ENCODE data around the gene SP100. TPM values are rescaled to one million over a fixed set of nuclear protein-coding genes. Genes with fewer than 3 reads are reported as not detected.

The SP100 gene
- polyA plus RNA-seq, 1 donor (not counting 4 experiments of a cell fraction or from before 2014, with no cell fraction given), result 136 TPM

DNA sequence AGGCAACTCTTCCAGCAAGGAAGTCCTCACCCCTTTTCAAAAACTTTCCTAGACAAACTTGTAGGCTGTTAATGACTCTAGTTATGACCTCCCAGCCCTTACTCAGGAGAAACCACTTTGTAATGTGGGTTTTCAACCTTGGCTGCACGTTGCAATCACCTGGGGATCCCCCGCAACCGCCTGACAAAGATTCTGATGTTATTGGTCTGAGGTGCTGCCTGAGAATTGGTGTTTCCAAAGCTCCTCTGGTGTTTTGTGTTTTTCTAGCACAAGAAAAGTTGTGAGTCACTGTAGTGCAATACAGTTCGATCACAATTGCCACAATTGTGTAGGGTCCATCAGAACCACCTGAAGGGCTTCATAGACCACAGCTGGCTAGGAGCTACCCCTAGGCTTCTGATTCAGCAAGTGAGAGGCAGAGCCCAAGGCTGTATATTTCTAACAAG is 121.6 kb downstream of the SP100 start:
- Histone ChIP-seq H3K9me1 (ENCODE audit: control insufficient read depth, extremely low read depth, insufficient read depth, low read length) (no peaks in the 10 kb centered on the region), H3K9me3 (ENCODE audit: control insufficient read depth, low read depth, low read length) (no peaks in the 10 kb centered on the region), H3K4me3 (ENCODE audit: control insufficient read depth in 2 of 3, extremely low read depth in 1 of 3, insufficient read depth in 2 of 3, low read depth in 1 of 3, low read length in 3 of 3) (no peak overlapping the region), H2AFZ (ENCODE audit: control insufficient read depth, low read length) (no peak overlapping the region), H4K20me1 (ENCODE audit: control insufficient read depth, extremely low read depth, insufficient read depth, low read length) (no peaks in the 10 kb centered on the region), H3K36me3 (ENCODE audit: control insufficient read depth in 2 of 2, extremely low read depth in 1 of 2, insufficient read depth in 2 of 2, low read length in 2 of 2) (no peaks in the 10 kb centered on the region), H3K9ac (ENCODE audit: control insufficient read depth, extremely low read depth, insufficient read depth, low read length) (no peak overlapping the region), H3K4me1 (ENCODE audit: control insufficient read depth, extremely low read depth, insufficient read depth, low read length) (peaks cover 9% of the 10 kb centered on the region), H3K79me2 (ENCODE audit: control insufficient read depth, insufficient read depth, low read length) (no peaks in the 10 kb centered on the region), H3K4me2 (ENCODE audit: control insufficient read depth, extremely low read depth, insufficient read depth, low read depth, low read length) (no peak overlapping the region), H3K27me3 (ENCODE audit: control insufficient read depth, extremely low read depth, insufficient read depth, low read length) (no peaks in the 10 kb centered on the region), H3K27ac (ENCODE audit: control insufficient read depth, insufficient read depth, low read length) (no peak overlapping the region)
- FAIRE-seq, result no peak
- no peak for DNase-seq (ENCODE audit: low read depth, low spot score)
- TF ChIP-seq, protein P1, sequence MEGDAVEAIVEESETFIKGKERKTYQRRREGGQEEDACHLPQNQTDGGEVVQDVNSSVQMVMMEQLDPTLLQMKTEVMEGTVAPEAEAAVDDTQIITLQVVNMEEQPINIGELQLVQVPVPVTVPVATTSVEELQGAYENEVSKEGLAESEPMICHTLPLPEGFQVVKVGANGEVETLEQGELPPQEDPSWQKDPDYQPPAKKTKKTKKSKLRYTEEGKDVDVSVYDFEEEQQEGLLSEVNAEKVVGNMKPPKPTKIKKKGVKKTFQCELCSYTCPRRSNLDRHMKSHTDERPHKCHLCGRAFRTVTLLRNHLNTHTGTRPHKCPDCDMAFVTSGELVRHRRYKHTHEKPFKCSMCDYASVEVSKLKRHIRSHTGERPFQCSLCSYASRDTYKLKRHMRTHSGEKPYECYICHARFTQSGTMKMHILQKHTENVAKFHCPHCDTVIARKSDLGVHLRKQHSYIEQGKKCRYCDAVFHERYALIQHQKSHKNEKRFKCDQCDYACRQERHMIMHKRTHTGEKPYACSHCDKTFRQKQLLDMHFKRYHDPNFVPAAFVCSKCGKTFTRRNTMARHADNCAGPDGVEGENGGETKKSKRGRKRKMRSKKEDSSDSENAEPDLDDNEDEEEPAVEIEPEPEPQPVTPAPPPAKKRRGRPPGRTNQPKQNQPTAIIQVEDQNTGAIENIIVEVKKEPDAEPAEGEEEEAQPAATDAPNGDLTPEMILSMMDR (optimal IDR thresholded peaks at IDR 0.05 in 1 of 3, IDR thresholded peaks at IDR 0.05 in 1 of 3, conservative IDR thresholded peaks at IDR 0.05 in 1 of 3; ENCODE audit: extremely low read depth in 1 of 3, insufficient read depth in 2 of 3, low read length in 3 of 3), result no peak
- no peak for TF ChIP-seq EZH2 (IDR thresholded peaks at IDR 0.05; ENCODE audit: low read length)
- dilution Hi-C loops (cut with MboI; ENCODE audit: extremely low pct_ligation_motif_present, low sequenced_read_pairs), result no loop called here

DNA sequence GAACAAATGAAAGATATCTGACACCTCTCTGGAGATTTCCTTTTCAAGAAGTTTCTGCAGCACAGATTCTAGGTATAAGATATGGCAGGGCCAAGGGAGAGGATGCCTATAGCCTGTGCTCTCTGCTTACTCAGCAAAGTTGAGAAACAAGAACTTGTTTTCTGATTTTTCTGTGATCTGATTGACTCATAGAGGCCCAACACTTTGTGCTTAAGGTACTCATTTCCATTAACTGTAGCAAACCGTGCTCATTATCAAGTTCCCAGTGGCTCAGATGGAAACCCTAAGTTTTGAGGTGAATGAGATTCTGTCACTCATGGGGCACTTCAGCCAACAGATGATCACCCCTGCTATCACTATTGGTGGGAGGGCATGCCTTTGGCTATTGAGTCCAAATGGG is 124.3 kb downstream of the SP100 start:
- no peaks in the 10 kb centered on the region for H3K9me1 ChIP-seq (ENCODE audit: control insufficient read depth, extremely low read depth, insufficient read depth, low read length)
- no peak overlapping the region for H3K9ac ChIP-seq (ENCODE audit: control insufficient read depth, extremely low read depth, insufficient read depth, low read length)
- H2AFZ ChIP-seq (ENCODE audit: control insufficient read depth, low read length), result no peak overlapping the region
- peaks cover 0 to 3% of the 10 kb centered on the region in 2 experiments for H3K36me3 ChIP-seq (ENCODE audit: control insufficient read depth in 2 of 2, extremely low read depth in 1 of 2, insufficient read depth in 2 of 2, low read length in 2 of 2)
- H3K9me3 ChIP-seq (ENCODE audit: control insufficient read depth, low read depth, low read length), result no peaks in the 10 kb centered on the region
- H3K79me2 ChIP-seq (ENCODE audit: control insufficient read depth, insufficient read depth, low read length), result no peaks in the 10 kb centered on the region
- peaks cover 9% of the 10 kb centered on the region for H3K4me1 ChIP-seq (ENCODE audit: control insufficient read depth, extremely low read depth, insufficient read depth, low read length)
- H4K20me1 ChIP-seq (ENCODE audit: control insufficient read depth, extremely low read depth, insufficient read depth, low read length), result no peaks in the 10 kb centered on the region
- no peak overlapping the region for H3K4me3 ChIP-seq (ENCODE audit: control insufficient read depth in 2 of 3, extremely low read depth in 1 of 3, insufficient read depth in 2 of 3, low read depth in 1 of 3, low read length in 3 of 3)
- no peak for DNase-seq (ENCODE audit: low read depth, low spot score)
- no peak overlapping the region for H3K27ac ChIP-seq (ENCODE audit: control insufficient read depth, insufficient read depth, low read length)
- dilution Hi-C loops (cut with MboI; ENCODE audit: extremely low pct_ligation_motif_present, low sequenced_read_pairs), result no loop called here
- TF ChIP-seq EZH2 (IDR thresholded peaks at IDR 0.05; ENCODE audit: low read length), result no peak
- TF ChIP-seq, protein P1 (optimal IDR thresholded peaks at IDR 0.05 in 1 of 3, IDR thresholded peaks at IDR 0.05 in 1 of 3, conservative IDR thresholded peaks at IDR 0.05 in 1 of 3; ENCODE audit: extremely low read depth in 1 of 3, insufficient read depth in 2 of 3, low read length in 3 of 3), result no peak
- no peak for FAIRE-seq
- H3K27me3 ChIP-seq (ENCODE audit: control insufficient read depth, extremely low read depth, insufficient read depth, low read length), result no peaks in the 10 kb centered on the region
- H3K4me2 ChIP-seq (ENCODE audit: control insufficient read depth, extremely low read depth, insufficient read depth, low read depth, low read length), result no peak overlapping the region
